Mammary microvascular endothelial cell (primary cell): Measurements from ENCODE around the gene IVNS1ABP. TPM values are rescaled to one million over a fixed set of nuclear protein-coding genes. Genes with fewer than 3 reads are reported as not detected.

Experiments
- total RNA-seq: library from RNA; depleted of rRNA; stranded (reverse); fragments of >200 nt; gene quantifications from 2 replicates; pipeline ENCODE4 v1.2.3, GENCODE V29; 2015

Gene IVNS1ABP
- 35.8 and 42.6 TPM in 2 replicates for total RNA-seq

GRCh38 chr1:185317034-185317885 is at the start of gene IVNS1ABP:
IVNS1ABP (minus strand) TSS chr1:185317243; CDS start chr1:185309493, 7,750 bp downstream.

Other genes with a start within 250 kb of the IVNS1ABP start
- gene TRMT1L, start 160.3 kb downstream of the IVNS1ABP start, total RNA-seq: 11.7 and 14.6 TPM in 2 replicates
- 3.8 and 4.5 TPM in 2 replicates for gene SWT1, start 160.1 kb downstream of the IVNS1ABP start, total RNA-seq